Fibroblast of pulmonary artery (primary cell): ENCODE results near the gene NUP133.
A peak's percentile ranks its signal among the peaks of the same experiment; 100 is the strongest.

Experiments used
- DNase-seq: peaks from one replicate; pipeline ENCODE4 v3.0.0-alpha.2; 2010; ENCODE audit warnings: low read depth
- H3K4me3 ChIP-seq: replicated peaks from 2 replicates; pipeline ENCODE4 v1.5.1; 2011; ENCODE audit warnings: low read depth, mild to moderate bottlenecking, control low read depth, low read length, moderate library complexity
- CTCF ChIP-seq: IDR thresholded peaks from 2 replicates; pipeline ENCODE4 v1.5.1; 2011; ENCODE audit warnings: mild to moderate bottlenecking, control low read depth, low read length, inconsistent platforms; ENCODE audit errors: missing control alignments

Gene NUP133

GRCh38 chr1:229547542-229547941 is 39.4 kb upstream of the NUP133 start:
- DNase-seq, result no peak
- H3K4me3 ChIP-seq, result no peak overlapping the region
- no peak for TF ChIP-seq CTCF

GRCh38 chr1:229544587-229544986 is 36.4 kb upstream of the NUP133 start:
- no peak overlapping the region for H3K4me3 ChIP-seq
- no peak for TF ChIP-seq CTCF
- DNase-seq, result no peak

- TF ChIP-seq CTCF, result no peak
- H3K4me3 ChIP-seq, result no peak overlapping the region
- DNase-seq, result no peak
Observed at GRCh38 chr1:229539863-229540506, 31.8 kb upstream of the NUP133 start.

GRCh38 chr1:229538945-229539344 is 30.8 kb upstream of the NUP133 start:
- TF ChIP-seq CTCF, result no peak
- DNase-seq, result no peak
- H3K4me3 ChIP-seq, result no peak overlapping the region

GRCh38 chr1:229537894-229538293 is 29.8 kb upstream of the NUP133 start:
- no peak for TF ChIP-seq CTCF
- DNase-seq, result no peak
- H3K4me3 ChIP-seq, result no peak overlapping the region

- no peak for DNase-seq
- no peak overlapping the region for H3K4me3 ChIP-seq
- no peak for TF ChIP-seq CTCF
Observed at GRCh38 chr1:229536982-229537381, 28.8 kb upstream of the NUP133 start.

- DNase-seq, result peak; percentile 6
- no peak for TF ChIP-seq CTCF
- no peak overlapping the region for H3K4me3 ChIP-seq
Observed at GRCh38 chr1:229535230-229535629, 27.1 kb upstream of the NUP133 start.
